ENCODE results near the gene PNKP. TPM values are rescaled to one million over a fixed set of nuclear protein-coding genes. Genes with fewer than 3 reads are reported as not detected.

PNKP gene
- total and polyA plus RNA-seq, 10 of the 15 experiments (the other 5 are each of a cell fraction or from before 2014, with no cell fraction given), result 2.9 to 82.3 (median 33.2) TPM

DNA sequence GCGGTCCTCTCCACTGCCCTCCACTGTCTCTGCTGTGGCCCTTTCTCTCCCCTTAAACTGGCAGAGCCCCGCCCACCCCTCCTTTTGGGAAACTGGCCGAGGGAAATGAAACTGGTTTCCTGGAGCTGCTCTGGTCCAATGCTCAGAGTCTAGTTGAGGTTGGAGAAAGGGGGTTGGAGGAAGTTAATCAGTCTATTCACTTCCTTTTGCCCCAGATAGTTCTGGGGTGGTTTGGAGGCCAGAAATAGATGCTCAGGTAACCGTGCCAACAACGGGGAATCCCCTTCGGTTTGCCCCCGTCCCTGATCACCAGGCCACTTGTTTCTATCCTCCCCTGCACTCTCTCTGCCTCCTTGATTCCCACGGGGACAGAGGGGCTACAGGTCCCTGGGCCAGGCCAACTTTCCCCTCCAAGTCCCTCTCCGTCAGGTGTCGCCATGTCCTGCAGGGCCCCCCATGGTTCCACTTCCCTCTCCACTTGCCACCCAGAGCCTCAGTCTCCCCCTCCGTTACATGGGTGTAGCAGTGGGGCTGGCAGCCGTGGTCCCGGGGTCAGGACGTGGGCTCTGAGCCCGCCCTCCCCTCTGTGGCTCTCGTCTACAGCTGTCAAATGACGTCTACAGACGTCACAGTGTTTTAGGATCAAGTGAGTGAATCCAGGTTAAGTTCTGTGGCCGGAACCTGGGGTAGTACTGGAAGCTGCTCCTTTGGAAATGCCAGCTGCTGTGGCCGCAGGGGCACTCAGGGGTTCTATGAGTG lies 29.7 kb upstream of the PNKP start, which contains the start of gene IL4I1:
IL4I1 (minus strand) TSS at position 25 of the 759 bp plus-strand sequence. CDS start 727 bp downstream, outside the sequence.
- Histone ChIP-seq H3K79me2 (ENCODE audit: control insufficient read depth, insufficient read depth, low read length) (peaks cover 38% of the 10 kb centered on the region), H4K20me1 (ENCODE audit: control insufficient read depth, insufficient read depth) (no peaks in the 10 kb centered on the region), H3K9ac (ENCODE audit: control insufficient read depth, insufficient read depth, low read length) (peak within 1 kb of the TSS; percentile 78), H3K27ac (ENCODE audit: control insufficient read depth, insufficient read depth) (peak within 1 kb of the TSS; percentile 91), H3K27me3 (replicated peaks in 1 of 2; ENCODE audit: control insufficient read depth in 2 of 2, insufficient read depth in 2 of 2, low read length in 1 of 2) (no peaks in the 10 kb centered on the region), H3K4me1 (ENCODE audit: control insufficient read depth, insufficient read depth, low read length) (peaks cover 40% of the 10 kb centered on the region), H3K9me3 (replicated peaks; ENCODE audit: control insufficient read depth, insufficient read depth, low read length) (no peaks in the 10 kb centered on the region), H3K4me3 (peak within 1 kb of the TSS; percentile 77), H2AFZ (ENCODE audit: control insufficient read depth, low read depth, low read length) (peak within 1 kb of the TSS; percentile 3), H3K4me2 (ENCODE audit: control insufficient read depth, insufficient read depth) (peak within 1 kb of the TSS; percentile 86), H3K36me3 (ENCODE audit: control insufficient read depth in 2 of 2, insufficient read depth in 2 of 2, low read length in 1 of 2) (no peaks in the 10 kb centered on the region; a peak in 2 of 4 replicates)
- peak; percentile 96 for DNase-seq (ENCODE audit: low read depth, low spot score)
- peak; percentile 98 for FAIRE-seq
- ATAC-seq, result peak; percentile 57
- SMC1A ChIA-PET (ENCODE audit: uncharacterized antibody, unreplicated experiment), result interaction anchor here (0.9 to 7.3 kb wide), 6 partner anchors 11 to 31 kb away, joined by 3 to 110 read pairs (median 6); partner anchors contain the start of genes AKT1S1, ATF5 and NUP62
- RAD21 ChIA-PET (ENCODE audit: unreplicated experiment), result interaction anchor here (0.7 to 5.4 kb wide), 8 partner anchors 9 to 79 kb away, joined by 3 to 66 read pairs (median 7); partner anchors contain the start of genes ATF5, MED25 and NUP62
- POLR2A ChIA-PET, result interaction anchor here (1.3 to 8.2 kb wide), 9 partner anchors 9 to 31 kb away, joined by 3 to 116 read pairs (median 16); partner anchors contain the start of genes ATF5 and NUP62
- BruUV-seq (replicated peaks), result no TSS peak
- in situ Hi-C loops (cut with MboI), result loop anchor here (25.0 kb wide), 1 partner anchor 1260 kb away; the partner anchor contains the start of genes CA11 and DBP
- 2% methylated on average over 20 of the region's 20 CpGs for WGBS (ENCODE audit: insufficient coverage, insufficient replicate concordance, low lambda C conversion rate, missing lambda C conversion rate)
- CTCF ChIA-PET, result interaction anchor here (0.7 to 6.3 kb wide), 6 partner anchors 11 to 262 kb away, joined by 3 to 71 read pairs (median 4); no protein-coding TSS in a partner anchor
- intact Hi-C loops (cut with micrococcal nuclease; ENCODE audit: unreplicated experiment), result loop anchor here (1.0 to 2.0 kb wide), 4 partner anchors 10 to 32 kb away; partner anchors contain the start of genes AKT1S1, ATF5, NUP62 and TBC1D17
- peak; percentile 94 for TF ChIP-seq RELA (IDR thresholded peaks at IDR 0.05; ENCODE audit: borderline replicate concordance, partially characterized antibody)
- no peak for TF ChIP-seq MYC (IDR thresholded peaks at IDR 0.05; ENCODE audit: insufficient read depth, insufficient read length, insufficient replicate concordance, low read length, severe bottlenecking)
- peak; percentile 98 for TF ChIP-seq SMARCA5 (IDR thresholded peaks at IDR 0.05)
- TF ChIP-seq, protein P1, sequence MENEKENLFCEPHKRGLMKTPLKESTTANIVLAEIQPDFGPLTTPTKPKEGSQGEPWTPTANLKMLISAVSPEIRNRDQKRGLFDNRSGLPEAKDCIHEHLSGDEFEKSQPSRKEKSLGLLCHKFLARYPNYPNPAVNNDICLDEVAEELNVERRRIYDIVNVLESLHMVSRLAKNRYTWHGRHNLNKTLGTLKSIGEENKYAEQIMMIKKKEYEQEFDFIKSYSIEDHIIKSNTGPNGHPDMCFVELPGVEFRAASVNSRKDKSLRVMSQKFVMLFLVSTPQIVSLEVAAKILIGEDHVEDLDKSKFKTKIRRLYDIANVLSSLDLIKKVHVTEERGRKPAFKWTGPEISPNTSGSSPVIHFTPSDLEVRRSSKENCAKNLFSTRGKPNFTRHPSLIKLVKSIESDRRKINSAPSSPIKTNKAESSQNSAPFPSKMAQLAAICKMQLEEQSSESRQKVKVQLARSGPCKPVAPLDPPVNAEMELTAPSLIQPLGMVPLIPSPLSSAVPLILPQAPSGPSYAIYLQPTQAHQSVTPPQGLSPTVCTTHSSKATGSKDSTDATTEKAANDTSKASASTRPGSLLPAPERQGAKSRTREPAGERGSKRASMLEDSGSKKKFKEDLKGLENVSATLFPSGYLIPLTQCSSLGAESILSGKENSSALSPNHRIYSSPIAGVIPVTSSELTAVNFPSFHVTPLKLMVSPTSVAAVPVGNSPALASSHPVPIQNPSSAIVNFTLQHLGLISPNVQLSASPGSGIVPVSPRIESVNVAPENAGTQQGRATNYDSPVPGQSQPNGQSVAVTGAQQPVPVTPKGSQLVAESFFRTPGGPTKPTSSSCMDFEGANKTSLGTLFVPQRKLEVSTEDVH (IDR thresholded peaks at IDR 0.05; ENCODE audit: low read depth, partially characterized antibody), result no peak
- peak; percentile 94 for TF ChIP-seq ZNF217 (IDR thresholded peaks at IDR 0.05)
- peak; percentile 51 for TF ChIP-seq MXI1 (IDR thresholded peaks at IDR 0.05; ENCODE audit: low read depth, low read length)
- TF ChIP-seq POLR2AphosphoS2 (IDR thresholded peaks at IDR 0.05; ENCODE audit: low read depth, low read length), result 0 out of 2 replicates have a peak, but pooled peaks have one; percentile 58
- TF ChIP-seq IKZF1 (conservative IDR thresholded peaks at IDR 0.05), result peak; percentile 98
- peak; percentile 95 for TF ChIP-seq NR2F1 (conservative IDR thresholded peaks at IDR 0.05)
- peak; percentile 90; the same call in 1 of the 2 replicates for TF ChIP-seq FOXM1 (IDR thresholded peaks at IDR 0.05; ENCODE audit: low read depth, low read length)
- 0 out of 2 replicates have a peak, but pooled peaks have one; percentile 9 for TF ChIP-seq CHD2 (IDR thresholded peaks at IDR 0.05; ENCODE audit: borderline replicate concordance, low read depth, low read length)
- TF ChIP-seq SUPT20H (IDR thresholded peaks at IDR 0.05; ENCODE audit: borderline replicate concordance, control insufficient read depth, low read depth, low read length), result no peak
- TF ChIP-seq EZH2 (IDR thresholded peaks at IDR 0.05; ENCODE audit: borderline replicate concordance, control insufficient read depth, low read depth, low read length), result no peak
- no peak for TF ChIP-seq JUND (IDR thresholded peaks at IDR 0.05; ENCODE audit: low read depth, low read length)
- peak; percentile 85 for TF ChIP-seq BACH1 (IDR thresholded peaks at IDR 0.05; ENCODE audit: borderline replicate concordance)
